Parathyroid adenoma (tissue), 2 donors: ENCODE data around the gene NETO1.

Source experiments
- H2AFZ ChIP-seq: fragments of 300-600 bp; sonication (generic); one replicate; pipeline ENCODE4 v1.7.0; 2017; ENCODE audit warnings: antibody characterized with exemption, mild to moderate bottlenecking
- H3K27ac ChIP-seq: fragments of 300-600 bp; sonication (generic); one replicate; pipeline ENCODE4 v1.7.0; 2017
- H3K27me3 ChIP-seq: fragments of 300-600 bp; sonication (generic); one replicate; pipeline ENCODE4 v1.7.0; 2017; ENCODE audit warnings: low read length; ENCODE audit not compliant: control insufficient read depth, insufficient read depth
- H3K36me3 ChIP-seq: fragments of 300-600 bp; sonication (generic); one replicate; pipeline ENCODE4 v1.7.0; 2017; ENCODE audit warnings: low read length; ENCODE audit not compliant: control insufficient read depth, insufficient read depth
- H3K4me1 ChIP-seq: fragments of 300-600 bp; sonication (generic); one replicate; pipeline ENCODE4 v1.7.0; 2017; ENCODE audit warnings: control low read depth
- H3K4me2 ChIP-seq: fragments of 300-600 bp; sonication (generic); one replicate; pipeline ENCODE4 v1.7.0; 2017; ENCODE audit warnings: low read length
- H3K4me3 ChIP-seq: fragments of 300-600 bp; sonication (generic); one replicate; pipeline ENCODE4 v1.7.0; 2017; ENCODE audit warnings: low read depth, low read length
- H3K79me2 ChIP-seq: fragments of 300-600 bp; sonication (generic); one replicate; pipeline ENCODE4 v1.7.0; 2017; ENCODE audit warnings: control low read depth
- H3K9ac ChIP-seq: fragments of 300-600 bp; sonication (generic); one replicate; pipeline ENCODE4 v1.7.0; 2017; ENCODE audit warnings: mild to moderate bottlenecking
- H3K9me3 ChIP-seq: fragments of 300-600 bp; sonication (generic); one replicate; pipeline ENCODE4 v1.7.0; 2017; ENCODE audit warnings: low read length; ENCODE audit not compliant: control insufficient read depth
- CTCF ChIP-seq: fragments of 300-600 bp; sonication (generic); IDR thresholded peaks from one replicate; pipeline ENCODE4 v1.7.0; 2017; ENCODE audit warnings: antibody characterized with exemption, mild to moderate bottlenecking
- donor health status: primary hyperparathyroidism.

The NETO1 gene

GRCh38 chr18:72830109-72830508, 37.7 kb downstream of the NETO1 start:
- Histone ChIP-seq H3K4me2 (no peak overlapping the region), H3K27me3 (no peaks in the 10 kb centered on the region), H3K4me1 (no peaks in the 10 kb centered on the region), H3K4me3 (no peak overlapping the region), H3K27ac (no peak overlapping the region), H2AFZ (no peak overlapping the region), H3K79me2 (no peaks in the 10 kb centered on the region), H3K9me3 (peaks cover 3% of the 10 kb centered on the region), H3K36me3 (no peaks in the 10 kb centered on the region), H3K9ac (no peak overlapping the region)
- no peak for TF ChIP-seq CTCF

- Histone ChIP-seq H3K4me2 (no peak overlapping the region), H3K9me3 (peaks cover 3% of the 10 kb centered on the region), H3K79me2 (no peaks in the 10 kb centered on the region), H3K9ac (no peak overlapping the region), H3K36me3 (no peaks in the 10 kb centered on the region), H3K27me3 (no peaks in the 10 kb centered on the region), H3K4me3 (no peak overlapping the region), H3K27ac (no peak overlapping the region), H2AFZ (no peak overlapping the region), H3K4me1 (no peaks in the 10 kb centered on the region)
- TF ChIP-seq CTCF = no peak
Measured at GRCh38 chr18:72828601-72829000, 39.2 kb downstream of the NETO1 start.

- Histone ChIP-seq H3K27me3 (no peaks in the 10 kb centered on the region), H3K9me3 (peaks cover under 1% of the 10 kb centered on the region), H3K9ac (no peak overlapping the region), H3K4me2 (no peak overlapping the region), H3K36me3 (no peaks in the 10 kb centered on the region), H3K79me2 (no peaks in the 10 kb centered on the region), H3K4me1 (no peaks in the 10 kb centered on the region), H3K4me3 (no peak overlapping the region), H2AFZ (no peak overlapping the region), H3K27ac (no peak overlapping the region)
- TF ChIP-seq CTCF = no peak
Measured at GRCh38 chr18:72826736-72827135, 41.1 kb downstream of the NETO1 start.

- no peak overlapping the region for H3K27ac ChIP-seq
Measured at GRCh38 chr18:72823345-72823744, 44.4 kb downstream of the NETO1 start.

More at GRCh38 chr18:72823345-72823744, 44.4 kb downstream of the NETO1 start:
- no peaks in the 10 kb centered on the region for H3K36me3 ChIP-seq
- no peaks in the 10 kb centered on the region for H3K27me3 ChIP-seq
- H3K4me2 ChIP-seq = no peak overlapping the region
- H3K9ac ChIP-seq = no peak overlapping the region
- no peak overlapping the region for H2AFZ ChIP-seq
- H3K9me3 ChIP-seq = no peaks in the 10 kb centered on the region
- H3K4me1 ChIP-seq = no peaks in the 10 kb centered on the region
- no peak for TF ChIP-seq CTCF
- no peaks in the 10 kb centered on the region for H3K79me2 ChIP-seq
- no peak overlapping the region for H3K4me3 ChIP-seq
